Pancreas (tissue), 10 donors: ENCODE data around the gene OMD. TPM values are rescaled to one million over a fixed set of nuclear protein-coding genes. Genes with fewer than 3 reads are reported as not detected.
A peak's percentile ranks its signal among the peaks of the same experiment; 100 is the strongest.
"Not testable (repeated sequence)": the region's sequence is repeated elsewhere in the genome, so short reads cannot be mapped to it uniquely, and the experiment has no call there.

Experiments
- ATAC-seq, 4 donors: fragments of 200-7000 bp; cut with Tn5 transposase; one replicate each; pipeline versions ENCODE4 v1.8.0 to v1.9.1; 2020; ENCODE audit warnings: mild to moderate bottlenecking in 4 of 4, moderate library complexity in 4 of 4
- DNase-seq, 6 donors: peaks; one replicate each; pipeline ENCODE4 v3.0.0-alpha.2; 2020
- FAIRE-seq: peaks from 2 replicates; lab custom pipeline; 2012; peaks lifted over from hg19 to GRCh38; lab: Jason Lieb, UNC
- H3K27ac ChIP-seq, 4 donors: fragments of 200-600 bp; sonication (generic); 1 replicate in 3 of 4; 2 replicates in 1 of 4; pipeline versions ENCODE4 v1.5.0 to v1.8.0; 2020
- H3K27me3 ChIP-seq, 4 donors: fragments of 200-600 bp; one replicate each; pipeline ENCODE4 v1.8.0; 2021
- H3K36me3 ChIP-seq, 3 donors: fragments of 200-600 bp; sonication (generic) in 1 of 3; one replicate each; pipeline versions ENCODE4 v1.5.0 to v1.8.0; 2020 to 2021
- H3K4me1 ChIP-seq, 3 donors: fragments of 200-600 bp; one replicate each; pipeline ENCODE4 v1.8.0; 2021
- H3K4me3 ChIP-seq, 4 donors: fragments of 200-600 bp; sonication (generic) in 2 of 4; one replicate each; pipeline versions ENCODE4 v1.5.0 to v1.8.0; 2020 to 2021
- H3K9me3 ChIP-seq, 4 donors: fragments of 200-600 bp; one replicate each; pipeline ENCODE4 v1.8.0; 2021
- WGBS, 2 donors: extraction: QIAGEN DNeasy Blood & Tissue Kit; methylation state at CpG; one replicate each; pipeline ENCODE4 v1.1.7; 2013; 5-methylcytosine and 5-hydroxymethylcytosine counted together
- intact Hi-C, 3 donors: fragments of 100-400 bp; cut with DNase I; formaldehyde crosslinking; loops; one replicate each; pipeline versions ENCODE4 v1.11.1 to v1.14.2; 2022
- polyA plus RNA-seq, 2 donors: library from polyadenylated mRNA; stranded (reverse); fragments of 200-250 nt; gene quantifications; one replicate each; pipeline ENCODE4 v1.2.3, GENCODE V29; 2013
- total RNA-seq, 6 donors: library from RNA; stranded (reverse); fragmentation: NEBNext Ultra II Directional in 4 of 6; extraction: Animal tissue kit (Norgen Biotek cat#: 25700) in 4 of 6; gene quantifications; one replicate each; pipeline versions ENCODE4 v1.2.1 to v1.2.4, GENCODE V29; 2021 to 2023
- TF ChIP-seq, protein P1 (sequence below), 4 donors: fragments of 200-600 bp; sonication (generic) in 3 of 4; IDR thresholded peaks; one replicate each; pipeline versions ENCODE4 v1.5.0 to v1.8.0; 2021; ENCODE audit warnings: antibody characterized with exemption in 4 of 4
- donor health status: healthy with polysubstance abuse.
- donor health status: DM: no; HTN: no; CAD: no; lungs with moderate emphysema.
- donor health status: DM: no; HTN: no; CAD: no.
- donor health status: control.
- donor health status: control.
- donor health status: Bipolar disorder and iron deficiency.
- donor health status: DM: yes; HTN: yes; CAD: no.
- donor health status: DM: no; HTN: no; CAD: no.
- donor health status: DM: no; HTN: no; CAD: no.
- donor health status: DM: yes; HTN: yes; CAD: no.

Gene OMD
- total and polyA plus RNA-seq, 8 donors: 0.19 to 2.4 (median 0.52) TPM; not detected in 1

GRCh38 chr9:92422611-92423338, 1.5 kb downstream of the OMD start:
- H3K27ac ChIP-seq: no peak overlapping the region
- H3K36me3 ChIP-seq: no peaks in the 10 kb centered on the region
- H3K27me3 ChIP-seq: no peaks in the 10 kb centered on the region
- H3K4me1 ChIP-seq: no peaks in the 10 kb centered on the region
- TF ChIP-seq, protein P1, sequence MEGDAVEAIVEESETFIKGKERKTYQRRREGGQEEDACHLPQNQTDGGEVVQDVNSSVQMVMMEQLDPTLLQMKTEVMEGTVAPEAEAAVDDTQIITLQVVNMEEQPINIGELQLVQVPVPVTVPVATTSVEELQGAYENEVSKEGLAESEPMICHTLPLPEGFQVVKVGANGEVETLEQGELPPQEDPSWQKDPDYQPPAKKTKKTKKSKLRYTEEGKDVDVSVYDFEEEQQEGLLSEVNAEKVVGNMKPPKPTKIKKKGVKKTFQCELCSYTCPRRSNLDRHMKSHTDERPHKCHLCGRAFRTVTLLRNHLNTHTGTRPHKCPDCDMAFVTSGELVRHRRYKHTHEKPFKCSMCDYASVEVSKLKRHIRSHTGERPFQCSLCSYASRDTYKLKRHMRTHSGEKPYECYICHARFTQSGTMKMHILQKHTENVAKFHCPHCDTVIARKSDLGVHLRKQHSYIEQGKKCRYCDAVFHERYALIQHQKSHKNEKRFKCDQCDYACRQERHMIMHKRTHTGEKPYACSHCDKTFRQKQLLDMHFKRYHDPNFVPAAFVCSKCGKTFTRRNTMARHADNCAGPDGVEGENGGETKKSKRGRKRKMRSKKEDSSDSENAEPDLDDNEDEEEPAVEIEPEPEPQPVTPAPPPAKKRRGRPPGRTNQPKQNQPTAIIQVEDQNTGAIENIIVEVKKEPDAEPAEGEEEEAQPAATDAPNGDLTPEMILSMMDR (IDR thresholded peaks at IDR 0.05): no peak
- 87 to 95% methylated on average over 2 of the region's 2 CpGs for WGBS, 2 donors
- no peak for ATAC-seq
- peak overlapping the region in 1 of 4 donors; percentile 2 for H3K4me3 ChIP-seq
- H3K9me3 ChIP-seq: no peaks in the 10 kb centered on the region
- no peak for DNase-seq
- FAIRE-seq: no peak
- intact Hi-C loops: no loop called here

DNA sequence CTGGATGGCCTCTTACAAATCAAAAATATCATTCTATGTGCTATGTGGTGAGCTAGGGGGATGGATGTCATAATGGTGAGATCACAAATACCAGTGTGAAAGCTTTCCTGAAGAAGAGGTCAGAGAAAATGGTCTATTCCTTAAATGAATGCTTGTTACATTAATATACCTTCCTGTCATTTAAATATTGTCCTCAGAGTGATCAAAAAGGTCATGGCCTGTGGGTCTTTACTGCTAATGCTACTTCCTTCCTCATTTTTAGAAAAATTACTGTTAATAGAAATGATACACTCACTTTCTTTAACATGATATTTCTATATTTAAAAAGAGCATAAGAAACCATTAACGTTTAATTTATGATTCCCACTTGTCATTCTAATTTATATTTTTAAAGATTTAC, 9.7 kb downstream of the OMD start:
- no peak overlapping the region for H3K4me3 ChIP-seq
- FAIRE-seq (no peak), ATAC-seq (no peak), DNase-seq (no peak)
- H3K36me3 ChIP-seq: no peaks in the 10 kb centered on the region
- no peaks in the 10 kb centered on the region for H3K4me1 ChIP-seq
- TF ChIP-seq, protein P1 (IDR thresholded peaks at IDR 0.05): no peak
- intact Hi-C loops: no loop called here
- WGBS, 2 donors: 55 to 88% methylated on average over 1 of the region's 1 CpG
- no peaks in the 10 kb centered on the region for H3K27me3 ChIP-seq
- no peak overlapping the region for H3K27ac ChIP-seq
- no peaks in the 10 kb centered on the region for H3K9me3 ChIP-seq

- intact Hi-C loops, H3K4me3 ChIP-seq, DNase-seq, H3K27ac ChIP-seq, H3K4me1 ChIP-seq, H3K27me3 ChIP-seq, H3K9me3 ChIP-seq, FAIRE-seq, ATAC-seq, H3K36me3 ChIP-seq: not testable (repeated sequence)
- 86 to 93% methylated on average over 4 of the region's 4 CpGs for WGBS, 2 donors
Measured at GRCh38 chr9:92411157-92411556, 13.1 kb downstream of the OMD start.

DNA sequence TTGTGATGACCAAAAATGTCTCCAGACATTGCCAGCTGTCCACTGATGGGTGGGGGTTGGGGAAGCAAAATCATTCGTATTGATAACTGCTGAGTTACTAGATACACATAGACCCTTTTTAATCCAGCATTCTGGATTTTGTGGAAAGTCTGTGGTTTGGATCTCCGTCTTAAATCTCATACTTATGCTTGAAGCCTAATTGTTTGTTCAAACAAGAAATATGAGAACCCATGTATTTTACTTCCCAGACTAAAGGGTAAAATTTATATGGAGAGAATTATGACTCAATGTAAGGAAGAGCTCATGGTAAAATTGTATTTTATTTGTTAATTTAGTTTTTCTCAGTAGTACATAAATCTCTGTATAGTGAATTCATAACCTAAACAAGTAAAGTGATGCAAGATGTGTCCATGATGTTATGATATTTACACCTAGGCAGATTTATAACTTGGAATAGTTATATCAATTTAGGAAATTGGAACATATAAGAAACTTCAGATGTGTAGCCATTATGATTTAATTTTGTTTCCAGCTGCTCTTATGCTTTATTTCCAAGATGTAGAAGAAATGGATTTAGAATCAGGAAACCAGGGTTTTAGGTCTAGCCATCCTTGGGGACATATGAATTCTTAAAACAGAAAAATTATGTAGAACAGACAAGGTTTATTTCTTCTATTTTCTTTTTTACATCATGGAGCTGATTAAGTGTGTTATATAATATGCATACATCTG, 15.4 kb downstream of the OMD start:
- TF ChIP-seq, protein P1 (IDR thresholded peaks at IDR 0.05): no peak
- intact Hi-C loops: no loop called here
- H3K4me3 ChIP-seq: no peak overlapping the region
- no peak overlapping the region for H3K27ac ChIP-seq
- 90% methylated on average over 2 of the region's 2 CpGs for WGBS, 2 donors
- FAIRE-seq: no peak
- H3K4me1 ChIP-seq: no peaks in the 10 kb centered on the region
- H3K27me3 ChIP-seq: no peaks in the 10 kb centered on the region
- no peaks in the 10 kb centered on the region for H3K9me3 ChIP-seq
- DNase-seq: no peak
- no peaks in the 10 kb centered on the region for H3K36me3 ChIP-seq
- ATAC-seq: no peak

DNA sequence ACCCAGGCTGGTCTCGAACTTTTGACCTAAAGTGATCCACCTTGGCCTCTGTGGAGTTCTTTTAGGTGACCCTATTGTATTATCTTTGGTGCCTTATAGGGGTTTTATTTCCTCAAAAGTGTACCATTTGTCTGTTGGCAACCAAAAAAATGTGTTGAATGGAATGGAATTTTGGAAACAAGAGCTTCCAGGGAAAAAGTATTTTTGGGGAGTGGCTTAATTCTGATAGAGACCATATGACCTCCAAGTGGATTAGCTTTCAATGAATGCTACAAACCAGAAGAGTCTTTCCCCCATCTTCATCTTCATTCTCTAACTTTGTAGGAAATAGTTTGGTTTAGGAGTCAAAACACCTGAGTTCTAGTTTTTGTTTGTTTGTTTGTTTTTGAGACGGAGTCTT, 16.5 kb downstream of the OMD start:
- H3K36me3 ChIP-seq: no peaks in the 10 kb centered on the region
- H3K9me3 ChIP-seq: no peaks in the 10 kb centered on the region
- no peak overlapping the region for H3K4me3 ChIP-seq
- FAIRE-seq (no peak), ATAC-seq (no peak), DNase-seq (no peak)
- H3K27me3 ChIP-seq: no peaks in the 10 kb centered on the region
- H3K4me1 ChIP-seq: no peaks in the 10 kb centered on the region
- WGBS, 2 donors: 96% methylated on average over 2 of the region's 2 CpGs
- intact Hi-C loops: no loop called here
- no peak overlapping the region for H3K27ac ChIP-seq
- TF ChIP-seq, protein P1 (IDR thresholded peaks at IDR 0.05): no peak
